Stimulated activated CD4-positive, alpha-beta T cell treated with anti-CD3 and anti-CD28 coated beads, Interleukin-4, amount 100 ng/mL, for 1 hour (primary cell): ENCODE measurements around the gene TDRD9.
A peak's percentile ranks its signal among the peaks of the same experiment; 100 is the strongest.

Experiments used
- DNase-seq: peaks from one replicate; pipeline ENCODE4 v3.0.0-alpha.2; 2020

Gene TDRD9

DNA sequence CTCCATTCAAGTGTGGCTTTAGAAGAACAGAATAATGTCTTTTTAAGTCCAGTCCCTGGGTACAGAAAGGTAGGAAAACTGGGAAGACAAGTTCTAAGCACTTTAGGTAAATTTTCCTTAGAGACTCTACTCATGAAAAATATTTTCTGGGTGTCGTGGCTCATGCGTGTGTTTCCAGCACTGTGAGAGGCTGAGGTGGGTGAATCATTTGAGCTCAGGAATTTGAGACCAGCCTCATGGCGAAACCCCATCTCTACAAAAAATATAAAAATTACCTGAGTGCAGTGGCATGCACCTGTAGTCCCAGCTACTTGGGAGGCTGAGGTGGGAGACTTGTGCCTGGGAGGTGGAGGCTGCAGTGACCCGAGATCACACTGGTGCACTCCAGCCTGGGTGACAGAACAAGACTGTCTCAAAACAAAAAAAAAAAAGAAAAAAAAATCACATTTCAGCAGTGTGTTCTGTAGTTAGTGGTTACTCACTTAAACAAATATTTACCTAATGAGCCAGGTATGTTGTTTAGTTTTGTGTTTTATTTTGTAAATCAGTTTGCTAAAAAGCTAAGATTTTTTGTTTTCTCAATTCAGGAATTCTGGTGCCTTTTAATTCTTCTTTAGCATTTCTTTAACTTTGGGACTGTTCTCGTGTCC lies 66.4 kb downstream of the TDRD9 start:
- no peak for DNase-seq

DNA sequence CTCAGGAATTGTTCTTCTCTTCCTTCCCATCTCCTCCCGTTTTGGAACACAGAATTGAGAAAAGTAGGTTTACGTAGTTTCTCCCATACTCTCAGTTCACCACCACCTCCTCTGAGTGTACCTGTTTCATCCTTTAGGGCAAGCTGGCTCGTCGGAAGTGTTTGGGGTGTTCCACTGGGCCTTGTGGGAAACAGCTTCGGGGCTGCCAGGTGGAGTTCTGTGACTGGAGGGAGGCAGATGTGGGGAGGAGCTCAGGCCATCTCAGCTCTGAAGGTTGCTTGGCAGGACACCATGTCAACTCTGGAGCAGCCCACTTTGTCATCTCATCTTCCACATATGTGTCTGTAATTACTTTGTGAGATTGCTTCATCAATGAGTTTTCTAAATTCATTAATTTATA lies 67.6 kb downstream of the TDRD9 start:
- DNase-seq: no peak

- no peak for DNase-seq
Observed at GRCh38 chr14:103997391-103997790, 69.1 kb downstream of the TDRD9 start.

DNA sequence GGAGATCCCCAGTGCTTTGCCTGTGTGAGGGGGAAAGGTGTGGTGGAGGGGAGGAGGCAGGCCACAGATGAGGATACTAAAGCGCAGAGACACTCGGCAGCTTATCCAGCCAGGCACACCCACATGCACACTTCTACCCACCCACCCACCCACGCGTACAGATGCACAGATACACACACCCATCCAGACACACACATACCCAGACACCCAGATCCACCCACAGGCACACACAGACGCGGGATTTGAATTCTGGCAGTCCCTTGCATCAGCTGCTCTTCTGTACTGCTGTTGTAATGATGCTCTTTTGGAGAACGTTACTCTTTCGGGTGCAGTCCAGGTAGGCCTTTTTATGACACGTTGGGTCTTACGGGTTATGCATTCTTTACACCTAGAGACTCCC lies 69.8 kb downstream of the TDRD9 start:
- no peak for DNase-seq

DNA sequence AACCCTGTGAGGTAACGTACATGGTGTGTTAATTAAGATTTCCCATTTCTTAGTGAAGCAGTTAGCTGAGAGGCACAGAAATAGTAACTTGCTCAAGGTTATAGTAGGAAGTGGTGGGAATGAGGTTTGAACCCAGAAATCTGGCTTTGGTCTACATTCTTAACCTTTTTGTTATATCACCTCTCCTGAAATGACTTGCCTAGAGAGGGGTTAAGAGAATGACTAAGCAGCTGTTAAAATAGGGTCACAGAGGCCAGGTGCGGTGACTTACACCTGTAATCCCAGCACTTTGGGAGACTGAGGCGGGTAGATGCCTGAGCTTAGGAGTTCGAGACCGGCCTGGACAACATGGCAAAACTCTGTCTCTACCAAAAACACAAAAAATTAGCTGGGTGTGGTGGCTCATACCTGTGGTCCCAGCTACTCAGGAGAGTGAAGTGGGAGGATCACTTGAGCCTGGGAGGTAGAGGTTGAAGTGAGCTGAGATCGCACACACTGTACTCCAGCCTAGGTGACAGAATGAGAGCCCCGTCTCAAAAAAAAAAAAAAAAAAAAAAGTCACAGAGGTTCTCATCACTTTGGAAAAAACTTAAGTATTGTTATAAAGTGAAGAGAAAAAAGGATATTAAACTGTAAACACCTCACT lies 71.7 kb downstream of the TDRD9 start:
- no peak for DNase-seq

- peak; percentile 3 for DNase-seq
Observed at GRCh38 chr14:104001003-104001402, 72.7 kb downstream of the TDRD9 start.

GRCh38 chr14:104003616-104004015 lies 75.4 kb downstream of the TDRD9 start:
- DNase-seq: no peak

- no peak for DNase-seq
Observed at GRCh38 chr14:104004849-104005248, 76.6 kb downstream of the TDRD9 start.

GRCh38 chr14:104005489-104005888 lies 77.2 kb downstream of the TDRD9 start:
- no peak for DNase-seq

DNA sequence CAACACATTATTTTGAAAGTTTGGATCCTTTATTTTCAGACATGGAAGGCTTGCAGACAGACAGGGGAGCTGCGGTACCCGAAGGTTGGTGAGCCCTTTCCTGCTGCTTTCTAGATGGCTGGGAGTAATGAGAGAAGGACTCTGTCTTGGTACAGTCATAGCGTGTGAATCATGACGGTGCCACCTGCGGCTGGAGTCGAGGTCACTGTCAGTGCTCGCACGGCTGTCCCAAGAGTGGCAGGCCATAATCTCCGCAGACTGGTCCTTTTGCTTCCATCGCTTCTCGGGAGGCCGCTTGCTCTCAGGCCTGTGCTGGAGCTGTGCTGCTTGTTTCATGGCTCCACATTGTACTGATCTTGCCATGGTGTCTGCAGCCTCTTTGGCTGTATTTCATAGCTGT lies 78.9 kb downstream of the TDRD9 start:
- no peak for DNase-seq

GRCh38 chr14:104009297-104009696 lies 81.0 kb downstream of the TDRD9 start:
- no peak for DNase-seq

GRCh38 chr14:104011824-104012517 lies 83.7 kb downstream of the TDRD9 start:
- DNase-seq: no peak

GRCh38 chr14:104014764-104015163 lies 86.5 kb downstream of the TDRD9 start:
- DNase-seq: no peak

DNA sequence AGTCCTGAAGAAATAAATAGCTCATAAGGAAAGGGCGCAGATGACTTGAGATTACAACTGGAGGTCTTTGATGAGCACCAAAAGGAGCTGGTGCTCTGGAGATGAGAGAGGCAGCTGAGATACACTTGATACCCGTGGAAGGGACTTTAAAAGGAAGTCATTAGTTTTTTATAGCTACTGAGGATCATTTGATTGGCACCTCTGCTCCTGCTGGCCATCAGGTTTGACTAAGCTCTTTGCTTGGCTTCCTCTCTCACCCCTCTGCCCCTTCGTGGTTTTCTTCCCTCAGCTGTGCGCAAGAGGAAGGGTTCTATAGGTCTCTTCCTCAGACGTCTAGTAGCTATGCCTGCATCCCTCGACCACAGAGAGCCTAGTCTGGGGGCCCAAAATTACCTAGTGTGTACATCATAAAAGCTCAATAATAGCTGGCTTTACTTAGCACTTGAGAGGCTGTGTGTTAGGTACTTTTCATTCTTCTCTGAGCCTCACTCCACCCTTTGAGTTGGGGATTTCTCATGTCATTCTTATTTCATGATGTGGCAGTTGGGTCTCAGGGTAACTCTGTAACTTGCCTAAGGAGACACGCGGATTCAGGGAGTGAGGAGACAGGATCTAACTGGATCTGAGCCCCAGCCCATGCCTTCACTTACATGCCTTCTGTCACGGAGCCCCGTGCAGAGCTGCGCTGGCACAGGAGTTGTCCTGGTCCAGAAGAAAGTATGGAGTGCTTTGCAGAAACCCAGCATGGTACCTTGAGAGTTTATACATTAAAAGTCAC lies 88.8 kb downstream of the TDRD9 start:
- no peak for DNase-seq

DNA sequence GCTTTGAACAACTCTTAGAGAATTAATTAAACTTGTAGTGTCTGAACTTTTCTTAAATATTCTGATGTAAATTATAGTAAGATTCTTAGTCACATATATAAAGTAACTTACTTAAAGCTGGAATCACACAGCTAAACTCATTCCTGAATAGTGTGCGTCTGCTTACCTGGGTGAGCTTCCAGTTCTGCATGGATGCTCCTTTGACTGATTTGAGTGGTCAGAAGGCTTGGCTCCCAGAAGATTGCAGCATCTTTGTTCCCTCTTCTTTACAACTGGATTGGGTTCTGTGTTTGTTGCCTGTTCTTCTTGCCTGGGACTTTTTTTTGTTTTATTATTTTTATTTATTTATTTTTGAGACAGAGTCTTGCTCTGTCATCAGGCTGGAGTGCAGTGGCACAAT lies 90.8 kb downstream of the TDRD9 start:
- DNase-seq: no peak

DNA sequence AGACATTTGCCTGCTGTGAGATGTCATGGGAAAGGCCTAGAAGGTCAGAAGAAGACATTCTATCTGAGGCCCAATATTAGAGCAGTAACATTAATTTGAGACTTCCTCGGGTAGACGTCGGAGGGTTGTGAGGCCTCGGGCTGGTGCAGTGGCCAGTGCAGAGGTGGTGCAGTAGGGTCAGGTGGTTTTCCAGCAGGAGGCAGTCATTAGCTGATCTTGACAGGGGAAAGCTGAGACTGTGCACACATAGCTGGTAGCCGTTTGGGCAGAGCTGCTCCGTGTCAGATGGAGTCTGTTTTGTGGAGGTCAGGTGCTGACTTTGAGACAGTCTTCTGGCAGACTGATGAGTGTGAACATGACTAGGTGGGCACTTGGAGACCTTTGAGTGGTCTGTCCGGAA lies 91.5 kb downstream of the TDRD9 start:
- no peak for DNase-seq

DNA sequence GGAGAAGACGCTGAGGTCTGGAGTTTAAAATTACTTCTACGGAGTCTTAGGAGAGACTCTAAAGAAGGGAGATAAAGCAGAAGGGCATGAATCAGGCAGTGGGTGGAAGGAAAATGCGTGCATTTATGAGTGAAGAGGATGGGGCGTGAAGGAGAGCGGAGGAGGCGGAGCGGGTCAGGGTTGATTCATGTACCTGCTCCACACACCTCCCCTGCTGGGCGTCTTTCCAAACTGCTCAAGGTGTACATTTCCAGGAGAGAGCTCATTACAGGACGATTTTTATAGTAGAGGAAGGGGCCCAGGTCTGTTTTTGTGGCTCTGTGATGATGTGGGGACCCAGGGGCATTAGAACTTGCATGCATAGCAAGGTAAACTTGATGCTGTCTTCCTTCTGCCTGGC lies 92.2 kb downstream of the TDRD9 start:
- DNase-seq: no peak

- no peak for DNase-seq
Observed at GRCh38 chr14:104023325-104024055, 95.2 kb downstream of the TDRD9 start.

GRCh38 chr14:104025534-104025933 lies 97.3 kb downstream of the TDRD9 start:
- DNase-seq: no peak

- DNase-seq: no peak
Observed at GRCh38 chr14:104026024-104026423, 97.8 kb downstream of the TDRD9 start.

DNA sequence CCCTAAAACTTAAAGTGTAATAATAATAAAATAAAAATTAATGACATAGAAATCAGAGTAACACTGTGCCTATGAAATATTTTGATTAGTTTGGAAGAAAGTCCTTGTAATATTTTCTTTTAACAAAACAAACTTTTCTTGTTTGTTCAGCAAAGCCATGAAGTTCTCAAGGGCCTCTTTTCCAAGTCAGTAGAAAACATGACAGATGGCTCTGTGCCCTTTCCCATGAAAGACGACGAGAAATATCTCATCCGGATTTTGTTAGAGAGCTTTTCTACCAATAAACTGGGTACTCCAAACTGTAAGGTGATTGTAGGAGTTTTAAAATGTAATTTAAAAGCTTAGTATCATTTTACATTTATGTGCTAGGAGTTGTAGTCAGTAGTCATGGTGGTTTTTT lies 102.7 kb downstream of the TDRD9 start:
- DNase-seq: no peak

GRCh38 chr14:104031384-104031783 lies 103.1 kb downstream of the TDRD9 start:
- no peak for DNase-seq
